Embryonic facial prominence (tissue), 1 donor: ENCODE measurements around the gene PERCC1.
A peak's percentile ranks its signal among the peaks of the same experiment; 100 is the strongest.
"Not testable (repeated sequence)": the region's sequence is repeated elsewhere in the genome, so short reads cannot be mapped to it uniquely, and the experiment has no call there.

ENCODE experiments used
- DNase-seq: peaks from one replicate; pipeline ENCODE4 v3.0.0-alpha.2; 2016; ENCODE audit errors: extremely low spot score

The PERCC1 gene

DNA sequence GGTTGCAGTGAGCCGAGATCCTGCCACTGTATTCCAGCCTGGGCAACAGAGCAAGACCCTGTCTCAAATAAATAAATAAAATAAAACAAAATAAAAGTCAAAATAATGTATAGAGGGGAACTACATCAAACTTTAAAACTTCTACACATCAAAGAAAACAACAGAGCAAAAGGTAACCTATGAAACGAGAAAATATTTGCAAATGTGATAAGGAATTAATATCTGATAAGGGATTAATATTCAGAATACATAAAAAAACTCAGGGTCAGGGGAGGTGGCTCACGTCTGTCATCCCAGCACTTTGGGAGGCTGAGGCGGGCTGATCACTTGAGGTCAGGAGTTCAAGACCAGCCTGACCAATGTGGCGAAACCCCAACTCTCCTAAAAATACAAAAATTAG, 38.3 kb downstream of the PERCC1 start:
- not testable (repeated sequence) for DNase-seq

DNA sequence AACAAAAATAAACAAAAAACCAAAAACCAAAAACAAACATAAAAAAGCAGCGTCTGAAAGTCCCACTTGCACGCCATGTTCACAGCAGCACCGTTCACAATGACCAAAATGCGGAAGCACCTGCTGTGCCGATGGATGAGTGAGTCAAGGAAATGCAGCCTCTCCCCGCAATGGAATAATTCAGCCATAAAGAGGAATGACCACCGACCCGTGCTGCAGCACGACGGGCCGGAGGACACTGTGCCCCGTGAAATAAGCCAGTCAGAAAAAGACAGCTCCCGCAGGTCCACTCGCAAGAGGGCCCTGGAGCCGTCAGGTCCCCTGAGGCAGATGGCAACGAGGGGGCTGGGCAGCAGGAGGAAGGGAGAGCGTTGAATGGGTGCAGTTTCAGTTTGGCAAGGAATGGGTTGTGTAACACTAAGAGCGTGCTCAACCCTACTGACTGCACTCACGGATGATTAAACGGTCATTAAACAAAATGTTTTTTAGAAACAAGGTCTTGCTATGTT, 38.9 kb downstream of the PERCC1 start:
- no peak for DNase-seq

DNA sequence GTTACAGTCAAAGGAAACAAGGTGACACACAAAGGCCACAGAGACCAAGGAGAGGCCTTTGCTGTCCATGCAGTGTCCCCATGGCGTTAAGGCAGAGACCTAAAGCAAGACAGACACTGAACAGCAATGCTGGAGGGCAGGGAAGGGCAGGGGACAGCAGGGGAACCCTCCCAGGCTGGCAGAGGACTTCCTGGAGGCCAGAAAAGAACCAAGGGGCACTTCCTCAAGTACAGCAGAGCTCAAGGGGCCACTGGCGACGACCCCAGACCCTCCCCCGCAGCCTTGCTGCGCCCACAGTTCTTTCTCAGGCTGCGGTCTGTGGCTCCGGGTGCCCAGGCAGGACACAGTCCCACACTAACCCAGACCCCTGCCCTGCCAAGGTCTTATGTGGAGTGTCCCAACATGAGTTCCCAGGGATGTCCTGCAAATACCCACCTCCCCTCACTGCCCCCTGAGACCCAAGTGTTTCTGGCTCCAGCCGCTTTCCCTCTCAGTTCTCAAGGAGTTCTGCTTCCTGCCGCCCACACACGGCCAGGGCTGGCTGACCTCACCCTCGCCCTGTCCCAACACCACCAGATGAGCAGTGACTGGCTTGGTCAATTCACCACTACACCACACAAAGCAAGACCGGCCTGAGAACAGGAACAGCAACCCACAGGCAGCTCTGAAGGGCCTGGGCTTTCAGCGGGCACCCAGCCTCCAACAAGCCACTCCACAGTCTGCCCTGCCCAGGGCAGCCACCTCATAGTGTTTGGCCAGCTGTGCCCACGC, 39.8 kb downstream of the PERCC1 start:
- DNase-seq, result no peak

DNA sequence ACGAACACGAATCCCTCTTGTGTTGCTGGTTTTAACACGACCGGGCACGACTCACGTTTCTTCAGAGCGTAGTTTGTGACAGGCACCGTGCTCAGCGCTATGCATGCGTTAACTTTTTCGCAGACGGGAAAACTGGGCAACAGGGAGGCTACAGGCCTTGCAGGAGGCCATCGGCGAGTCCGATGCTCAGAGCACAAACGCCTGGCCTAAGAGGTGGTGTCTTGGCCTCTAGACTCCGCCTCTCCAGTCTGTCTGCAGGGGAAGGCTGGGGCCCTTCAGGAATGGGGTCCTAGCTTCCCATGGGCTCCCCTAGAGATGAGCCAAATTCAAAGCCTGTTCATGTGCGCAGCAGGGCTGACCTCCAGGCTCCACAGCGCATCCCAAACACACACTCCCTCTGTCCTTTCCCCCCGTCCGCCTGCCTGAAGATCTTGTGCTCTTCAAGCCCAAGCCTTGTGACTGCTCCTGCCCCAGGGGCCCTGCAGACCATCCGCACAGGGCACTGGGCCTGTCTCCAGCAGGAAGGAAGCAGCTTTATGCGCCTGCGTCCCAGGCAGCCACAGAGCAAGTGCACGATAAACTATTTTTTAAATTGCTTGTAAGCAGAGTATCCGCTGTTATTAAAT, 40.8 kb downstream of the PERCC1 start:
- DNase-seq, result no peak

DNA sequence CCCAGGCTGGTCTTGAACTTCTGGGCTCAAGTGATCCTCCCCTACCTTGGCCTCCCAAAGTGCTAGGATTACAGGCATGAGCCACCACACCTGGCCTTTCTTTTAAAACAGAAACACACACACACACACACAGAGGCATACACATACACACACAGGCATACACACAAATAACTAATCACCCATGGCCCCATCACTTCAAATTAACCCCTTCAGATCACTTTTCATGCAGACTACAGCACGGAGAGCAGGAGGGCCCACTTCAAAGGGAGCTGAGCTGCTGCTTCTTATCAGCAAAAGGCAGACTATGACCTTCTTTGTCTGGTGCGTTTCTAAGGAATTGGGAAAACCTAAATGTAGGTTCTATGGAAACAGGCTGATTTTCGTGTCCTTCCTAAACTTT, 42.1 kb downstream of the PERCC1 start:
- no peak for DNase-seq

DNA sequence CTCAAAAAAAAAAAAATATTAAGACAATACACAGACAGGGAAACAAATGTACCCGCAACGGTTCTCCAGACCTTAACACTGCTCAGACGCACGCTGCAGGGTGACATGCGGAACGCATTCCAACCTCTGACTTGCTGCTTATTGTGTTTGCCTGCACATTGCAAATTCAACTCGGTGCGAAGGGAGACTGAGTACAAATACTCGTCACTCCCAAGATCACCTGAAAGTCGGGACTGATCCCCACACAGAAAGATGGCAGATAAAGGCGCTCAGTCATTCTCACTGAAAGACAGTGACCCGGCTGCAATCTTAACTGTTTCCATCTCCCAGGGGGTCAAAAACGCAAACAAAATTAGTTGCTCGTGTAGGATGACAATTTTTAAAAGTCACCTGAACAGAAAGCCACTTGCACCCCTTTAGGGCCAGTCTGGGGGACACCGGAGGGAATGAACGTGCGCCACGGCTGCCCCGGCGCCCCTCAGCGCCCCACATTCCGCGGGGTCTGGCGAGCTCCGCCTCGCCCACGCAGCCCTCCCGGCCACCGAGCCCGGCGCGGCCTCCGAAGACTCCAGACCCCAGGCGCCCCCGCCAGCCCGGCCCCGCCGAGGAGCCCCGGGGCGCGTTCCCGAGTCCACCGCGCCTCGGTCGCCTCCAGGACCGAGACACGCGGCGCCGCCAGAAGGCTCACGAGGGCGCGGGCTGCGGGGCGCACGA, 43.4 kb downstream of the PERCC1 start:
- no peak for DNase-seq

DNA sequence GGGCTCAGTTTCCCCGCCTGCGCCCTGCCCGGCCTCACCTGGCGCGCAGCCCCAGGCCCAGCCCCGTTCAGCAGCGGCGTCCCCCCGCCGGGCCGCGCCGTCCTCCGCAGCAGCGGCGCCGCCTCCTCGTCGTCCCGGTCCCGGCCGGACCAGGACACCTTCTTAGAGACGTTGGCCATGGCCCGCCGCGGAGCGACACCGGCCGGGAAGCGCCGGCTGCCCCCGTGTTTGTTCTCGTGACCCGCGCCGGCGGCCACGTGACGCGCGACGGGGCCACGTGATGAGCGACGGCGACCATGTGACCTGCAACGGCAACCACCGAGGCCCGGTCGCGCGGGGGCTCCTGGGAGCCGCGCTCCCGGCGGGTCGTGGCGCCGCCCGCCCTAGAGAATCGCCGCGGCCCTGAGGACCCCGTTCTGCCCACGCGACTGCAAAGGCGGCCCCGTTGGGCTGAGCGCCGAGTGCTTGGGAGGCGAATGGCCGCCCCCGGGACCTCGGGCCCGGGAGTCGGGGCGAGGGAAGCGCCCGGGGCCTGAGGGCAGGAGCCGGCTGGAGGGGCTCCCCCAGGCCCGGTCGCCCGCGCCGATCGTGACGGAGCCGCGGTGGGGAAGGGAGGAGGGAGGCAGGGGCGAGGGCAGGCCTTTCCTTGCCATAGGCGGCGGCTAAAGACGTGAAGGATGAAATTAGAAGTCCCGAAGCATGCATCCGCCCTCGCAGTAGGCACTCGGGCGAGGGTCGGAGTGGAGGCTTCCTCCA, 44.1 kb downstream of the PERCC1 start, which contains the start of gene CLCN7:
Gene CLCN7, minus strand, starts transcription at position 233 of the 756 bp plus-strand sequence. Its CDS starts 54 bp downstream, at position 179.
- DNase-seq, result peak; percentile 74

DNA sequence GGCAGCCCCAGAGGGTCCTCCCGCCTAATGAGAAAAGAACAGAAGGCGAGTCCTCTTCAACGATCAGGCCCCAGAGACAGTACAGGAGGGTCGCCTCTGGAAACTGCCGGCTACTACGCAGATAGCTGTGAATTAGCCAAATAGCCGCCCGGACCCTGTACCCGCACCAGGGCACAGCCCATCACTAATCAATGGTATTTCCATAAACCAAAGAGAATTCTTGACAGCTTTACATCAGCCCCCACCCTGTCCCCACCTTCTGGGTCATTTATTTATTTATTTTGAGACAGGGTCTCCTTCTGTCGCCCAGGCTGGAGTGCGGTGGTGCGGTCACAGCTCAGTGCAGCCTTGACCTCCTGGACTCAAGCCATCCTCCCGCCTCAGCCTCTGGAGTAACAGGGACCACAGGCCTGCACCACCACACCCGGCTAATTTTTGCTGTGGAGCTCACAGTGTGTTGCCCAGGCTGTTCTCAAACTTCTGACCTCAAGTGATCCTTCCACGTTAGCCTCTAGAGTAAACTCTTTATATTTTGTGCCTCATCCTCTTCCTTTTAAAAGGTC, 44.8 kb downstream of the PERCC1 start:
- DNase-seq, result no peak

DNA sequence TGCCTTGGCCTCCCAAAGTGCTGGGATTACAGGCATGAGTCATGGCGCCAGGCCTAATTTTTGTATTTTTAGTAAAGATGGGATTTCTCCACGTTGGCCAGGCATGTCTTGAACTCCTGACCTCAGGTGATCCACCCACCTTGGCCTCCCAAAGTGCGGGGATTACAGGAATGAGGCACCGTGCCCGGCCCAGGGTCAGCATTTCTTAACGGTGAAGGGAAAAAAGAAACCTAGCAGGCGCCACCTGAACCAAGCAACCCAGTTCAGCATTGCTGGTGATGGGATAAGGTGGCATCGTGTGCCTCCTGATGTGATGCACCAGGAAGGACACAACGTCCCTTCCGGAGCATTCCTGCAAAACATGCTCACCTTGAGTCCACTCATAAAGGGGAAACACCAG, 46.2 kb downstream of the PERCC1 start:
- DNase-seq, result no peak

DNA sequence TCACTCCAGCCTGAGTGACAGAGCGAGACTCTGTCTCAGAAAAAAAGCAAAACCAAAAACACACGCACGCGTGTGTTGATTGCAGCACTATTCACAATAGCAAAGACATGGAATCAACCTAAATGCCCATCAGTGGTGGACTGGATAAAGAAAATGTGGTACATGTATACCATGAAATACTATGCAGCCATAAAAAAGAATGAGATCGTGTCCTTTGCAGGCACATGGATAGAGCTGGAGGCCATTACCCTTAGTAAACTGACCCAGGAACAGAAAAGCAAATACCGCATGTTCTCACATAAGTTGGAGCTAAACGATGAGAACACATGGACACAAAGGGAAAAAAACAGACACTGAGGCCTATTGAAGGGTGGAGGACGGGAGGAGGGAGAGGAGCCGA, 48.1 kb downstream of the PERCC1 start:
- DNase-seq, result not testable (repeated sequence)

DNA sequence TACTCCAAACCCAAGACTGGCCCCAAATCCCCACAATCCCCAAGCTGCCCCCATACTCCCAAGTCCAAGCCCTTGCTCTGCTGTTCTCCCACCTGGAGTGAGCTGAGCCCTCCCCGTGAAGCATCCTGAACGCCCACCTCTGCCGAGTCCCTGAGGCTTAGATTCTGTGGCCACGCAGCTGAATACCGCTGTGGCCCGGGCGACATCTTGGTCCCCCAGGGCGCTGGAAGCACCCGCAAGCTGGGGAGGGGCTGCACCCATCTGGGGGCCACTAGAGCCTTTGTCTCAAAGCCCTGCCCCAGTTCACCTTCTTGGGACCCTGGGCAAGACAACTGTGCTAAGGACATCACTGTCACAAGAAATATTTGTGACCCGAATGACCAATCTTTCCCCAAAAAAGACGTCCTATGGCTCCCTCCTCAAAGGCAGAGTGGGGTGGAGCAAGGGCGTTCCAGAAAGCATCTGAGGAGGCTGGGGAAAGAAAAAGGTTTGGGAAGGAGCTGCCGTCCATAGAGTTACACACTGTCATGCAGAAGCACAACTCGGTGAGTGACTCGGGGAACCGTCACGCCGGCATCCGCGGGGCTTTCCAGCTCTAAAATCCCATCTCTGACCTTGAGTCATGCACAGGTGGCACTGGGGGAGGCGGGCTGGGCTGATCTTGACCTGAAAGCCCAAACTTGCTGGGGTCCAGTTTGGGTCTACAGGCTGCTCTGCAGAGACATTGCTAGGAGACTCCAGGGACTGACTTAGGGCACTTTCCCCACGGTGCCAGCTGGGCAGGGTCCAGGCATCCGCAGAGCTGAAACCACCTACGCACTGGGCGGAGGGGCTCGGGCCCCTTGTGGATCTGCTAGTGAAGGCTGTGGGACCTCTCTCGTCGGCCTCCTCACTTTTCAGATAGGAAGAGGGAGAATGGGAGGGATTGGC, 51.3 kb downstream of the PERCC1 start:
- DNase-seq, result no peak
